Neural cell (in vitro differentiated cells): ENCODE measurements around the gene JAZF1.

Experiments used
- CTCF ChIP-seq: fragments of 450-650 bp; IDR thresholded peaks from 2 replicates; pipeline ENCODE4 v1.5.1; 2014; ENCODE audit warnings: antibody characterized with exemption, mild to moderate bottlenecking, moderate library complexity; ENCODE audit not compliant: poor library complexity, severe bottlenecking
- EP300 ChIP-seq: fragments of 450-650 bp; conservative IDR thresholded peaks from 2 replicates; pipeline ENCODE4 v1.6.1; 2014; ENCODE audit warnings: antibody characterized with exemption, mild to moderate bottlenecking, moderate library complexity; ENCODE audit not compliant: poor library complexity, severe bottlenecking
- EZH2 ChIP-seq: fragments of 200-600, 300-800 bp; shearing (Covaris generic), sonication (generic); IDR thresholded peaks from 2 replicates; pipeline ENCODE4 v1.6.1; 2014; ENCODE audit warnings: antibody characterized with exemption, low read length, borderline replicate concordance, mild to moderate bottlenecking; ENCODE audit not compliant: insufficient read depth, poor library complexity, severe bottlenecking
- MXI1 ChIP-seq: fragments of 450-650 bp; conservative IDR thresholded peaks from 2 replicates; pipeline ENCODE4 v1.6.1; 2014; ENCODE audit warnings: antibody characterized with exemption, mild to moderate bottlenecking; ENCODE audit not compliant: poor library complexity, severe bottlenecking
- POLR2AphosphoS5 ChIP-seq: IDR thresholded peaks from 2 replicates; pipeline ENCODE4 v1.6.1; 2012
- RAD21 ChIP-seq: fragments of 450-650 bp; conservative IDR thresholded peaks from 2 replicates; pipeline ENCODE4 v1.6.1; 2014; ENCODE audit warnings: antibody characterized with exemption, mild to moderate bottlenecking, moderate library complexity
- REST ChIP-seq: IDR thresholded peaks from 2 replicates; pipeline ENCODE4 v1.6.1; 2012; ENCODE audit warnings: borderline replicate concordance
- SMC3 ChIP-seq: fragments of 450-650 bp; conservative IDR thresholded peaks from 2 replicates; pipeline ENCODE4 v1.6.1; 2014; ENCODE audit warnings: antibody characterized with exemption, mild to moderate bottlenecking, moderate library complexity; ENCODE audit not compliant: poor library complexity
- TAF1 ChIP-seq: IDR thresholded peaks from 2 replicates; pipeline ENCODE4 v1.6.1; 2012; ENCODE audit warnings: low read depth

GRCh38 chr7:27914409-27914808 lies 266.2 kb downstream of the JAZF1 start:
- no peak for TF ChIP-seq CTCF
- no peak for TF ChIP-seq EP300
- TF ChIP-seq POLR2AphosphoS5, result no peak
- no peak for TF ChIP-seq TAF1
- no peak for TF ChIP-seq SMC3
- TF ChIP-seq EZH2, result no peak
- no peak for TF ChIP-seq REST
- TF ChIP-seq RAD21, result no peak
- no peak for TF ChIP-seq MXI1
